Stomach (tissue), 9 donors: ENCODE results near the gene RNF130. TPM values are rescaled to one million over a fixed set of nuclear protein-coding genes. Genes with fewer than 3 reads are reported as not detected.

ENCODE experiments used
- DNase-seq, 2 donors: peaks; one replicate each; pipeline versions ENCODE4 v3.0.0 to v3.0.0-alpha.2; 2013 to 2019
- H3K27ac ChIP-seq, 5 donors: fragments of 200-600 bp in 4 of 5; sonication (generic) in 4 of 5; one replicate each; pipeline ENCODE4 v1.5.1; 2013 to 2019; ENCODE audit warnings: mild to moderate bottlenecking in 1 of 5, moderate library complexity in 1 of 5
- H3K27me3 ChIP-seq, 3 donors: fragments of 200-600 bp; sonication (generic); one replicate each; pipeline ENCODE4 v1.5.1; 2017 to 2019; ENCODE audit warnings: mixed run types in 1 of 3
- H3K36me3 ChIP-seq, 4 donors: fragments of 200-600 bp; sonication (generic); 1 replicate in 3 of 4; 2 replicates in 1 of 4; pipeline ENCODE4 v1.5.1; 2016 to 2019
- H3K4me1 ChIP-seq, 4 donors: fragments of 200-600 bp; sonication (generic); one replicate each; pipeline ENCODE4 v1.5.1; 2016 to 2019
- H3K4me3 ChIP-seq, 4 donors: fragments of 200-600 bp; sonication (generic) in 3 of 4; one replicate each; pipeline ENCODE4 v1.5.1; 2016 to 2019; ENCODE audit warnings: mild to moderate bottlenecking in 1 of 4
- H3K9me3 ChIP-seq, 4 donors: fragments of 200-600 bp; sonication (generic); one replicate each; pipeline ENCODE4 v1.5.1; 2016 to 2019
- CTCF ChIP-seq, 7 experiments: fragments of 450-650 bp in 4 of 7; fragments of 200-600 bp in 3 of 7; sonication (generic) in 3 of 7; IDR thresholded peaks; one replicate each; pipeline ENCODE4 v1.5.1; 2016 to 2019; ENCODE audit warnings: antibody characterized with exemption in 7 of 7, control low read depth in 2 of 7, mild to moderate bottlenecking in 1 of 7
- EP300 ChIP-seq: sonication (generic); formaldehyde crosslinking; IDR thresholded peaks from one replicate; pipeline ENCODE4 v1.6.1; 2017; ENCODE audit warnings: antibody characterized with exemption
- POLR2A ChIP-seq, 4 donors: fragments of 450-650 bp; IDR thresholded peaks; one replicate each; pipeline ENCODE4 v1.6.1; 2016; ENCODE audit warnings: antibody characterized with exemption in 4 of 4, control low read depth in 2 of 4, mild to moderate bottlenecking in 1 of 4, moderate library complexity in 1 of 4
- POLR2AphosphoS5 ChIP-seq, 3 donors: sonication (generic); formaldehyde crosslinking; IDR thresholded peaks; one replicate each; pipeline ENCODE4 v1.6.1; 2016; ENCODE audit warnings: antibody characterized with exemption in 3 of 3
- WGBS, 5 donors: extraction: QIAGEN DNeasy Blood & Tissue Kit in 3 of 5; methylation state at CpG; one replicate each; pipeline versions ENCODE4 v1.1.5 to v1.1.7; 2013 to 2018; 5-methylcytosine and 5-hydroxymethylcytosine counted together
- intact Hi-C: fragments of 100-400 bp; cut with DNase I; formaldehyde crosslinking; loops from one replicate; pipeline ENCODE4 v1.15.1; 2023; ENCODE audit warnings: low total_unique reads
- polyA plus RNA-seq, 3 donors: library from polyadenylated mRNA; stranded (reverse); fragments of 200-250 nt; gene quantifications; one replicate each; pipeline ENCODE4 v1.2.3, GENCODE V29; 2013
- total RNA-seq, 5 donors: library from RNA; depleted of rRNA; stranded (reverse); fragments of >200 nt; gene quantifications; one replicate each; pipeline versions ENCODE4 v1.1.0 to v1.2.3, GENCODE V29; 2014 to 2016
- donor health status: healthy with polysubstance abuse.
- donor health status: Bipolar disorder and iron deficiency.
- donor health status: healthy.

RNF130 gene
- total and polyA plus RNA-seq, 8 donors = 27.0 to 87.8 (median 56.1) TPM

DNA sequence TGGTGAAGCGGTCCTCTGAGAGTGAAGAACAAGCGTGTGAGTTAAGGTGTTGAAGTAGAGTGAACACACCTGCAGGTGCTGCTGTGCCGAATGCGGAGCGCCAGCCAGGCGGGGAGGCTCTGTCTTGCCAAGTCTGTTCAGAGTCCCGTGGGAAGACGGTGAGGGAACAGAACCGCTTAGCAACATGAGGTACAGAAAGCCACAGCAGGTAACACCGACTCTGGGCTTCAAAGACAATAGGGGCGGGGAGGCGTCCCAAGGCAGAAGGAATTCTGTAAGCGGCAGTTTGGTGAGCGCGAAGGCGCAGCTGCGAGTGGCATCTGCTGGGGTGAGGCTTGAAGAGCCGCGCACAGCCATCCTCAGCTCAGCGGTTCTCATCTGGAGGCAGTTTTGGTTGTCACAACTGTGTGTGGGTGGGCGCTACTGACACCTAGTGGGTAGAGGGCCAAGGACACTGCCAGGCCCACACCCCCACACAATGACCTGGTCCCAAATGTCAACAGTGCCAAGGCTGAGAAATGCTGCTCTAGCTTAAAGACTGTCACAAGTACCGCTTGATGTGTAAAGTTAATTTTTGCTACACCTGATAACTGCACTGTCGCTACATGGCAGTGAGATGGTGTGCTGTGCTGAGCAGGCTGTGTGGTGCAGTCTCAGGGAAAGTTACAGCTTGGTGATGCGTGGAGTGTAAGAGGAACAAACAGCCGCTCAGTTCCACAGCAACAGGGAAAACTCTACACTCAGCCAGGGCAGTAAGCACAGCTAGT, 96.4 kb downstream of the RNF130 start:
- Histone ChIP-seq H3K9me3 (no peaks in the 10 kb centered on the region), H3K36me3 (peaks cover 43 to 75% (median 71%) of the 10 kb centered on the region in 4 donors), H3K4me1 (no peaks in the 10 kb centered on the region), H3K27me3 (no peaks in the 10 kb centered on the region), H3K27ac (no peak overlapping the region), H3K4me3 (no peak overlapping the region)
- 82 to 87% (median 85%) methylated on average over 25 of the region's 25 CpGs for WGBS, 5 donors
- TF ChIP-seq POLR2AphosphoS5 (IDR thresholded peaks at IDR 0.05) (no peak), CTCF (IDR thresholded peaks at IDR 0.05) (peak in 1 of 7 experiments; percentile 15)
- intact Hi-C loops = no loop called here
- DNase-seq = peak in 1 of 2 donors; percentile 74

- no peak overlapping the region for H3K27ac ChIP-seq
- intact Hi-C loops = no loop called here
- peaks cover 43 to 75% (median 71%) of the 10 kb centered on the region in 4 donors for H3K36me3 ChIP-seq
- DNase-seq = peak in 1 of 2 donors; percentile 48
- TF ChIP-seq POLR2AphosphoS5 (IDR thresholded peaks at IDR 0.05) (no peak), POLR2A (IDR thresholded peaks at IDR 0.05) (no peak), CTCF (IDR thresholded peaks at IDR 0.05) (no peak), EP300 (no peak)
- 87 to 94% (median 93%) methylated on average over 37 of the region's 37 CpGs for WGBS, 5 donors
- H3K4me1 ChIP-seq = no peaks in the 10 kb centered on the region
- no peaks in the 10 kb centered on the region for H3K9me3 ChIP-seq
- H3K27me3 ChIP-seq = no peaks in the 10 kb centered on the region
- H3K4me3 ChIP-seq = no peak overlapping the region
These were observed 97.2 kb downstream of the RNF130 start for GRCh38 chr5:179974246-179974945.

- no peak overlapping the region for H3K27ac ChIP-seq
- H3K36me3 ChIP-seq = peaks cover 43 to 74% (median 70%) of the 10 kb centered on the region in 4 donors
- no peaks in the 10 kb centered on the region for H3K27me3 ChIP-seq
- no peak for DNase-seq
- no peak for TF ChIP-seq POLR2A (IDR thresholded peaks at IDR 0.05)
- TF ChIP-seq CTCF (IDR thresholded peaks at IDR 0.05) = no peak
- no peak for TF ChIP-seq POLR2AphosphoS5 (IDR thresholded peaks at IDR 0.05)
- no peak for TF ChIP-seq EP300
- H3K4me1 ChIP-seq = no peaks in the 10 kb centered on the region
- no peaks in the 10 kb centered on the region for H3K9me3 ChIP-seq
- WGBS, 5 donors = 87 to 99% (median 94%) methylated on average over 8 to 11 of the region's 11 CpGs
- H3K4me3 ChIP-seq = no peak overlapping the region
- intact Hi-C loops = no loop called here
These were observed 98.2 kb downstream of the RNF130 start for GRCh38 chr5:179973391-179973790.

DNA sequence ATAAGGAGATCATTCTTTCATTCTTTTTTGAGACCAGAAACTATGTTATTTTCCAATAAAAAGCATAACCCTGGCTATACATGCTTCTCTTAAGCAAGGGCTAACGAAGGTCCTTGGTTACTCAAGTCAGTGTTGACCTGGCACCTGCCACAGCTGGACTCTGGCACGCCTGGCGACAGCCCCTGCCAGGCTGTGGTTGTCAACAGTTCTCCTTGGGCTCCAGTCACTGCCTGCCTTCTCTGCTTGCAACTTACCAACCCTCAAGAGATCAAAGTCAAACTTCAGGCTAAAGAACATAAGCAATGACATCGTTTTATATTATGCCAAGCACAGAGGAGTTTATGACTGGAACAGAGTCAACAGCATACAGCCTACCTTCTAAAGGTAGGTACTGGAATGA, 102.4 kb downstream of the RNF130 start:
- no peak overlapping the region for H3K4me3 ChIP-seq
- H3K36me3 ChIP-seq = peaks cover 21 to 71% (median 60%) of the 10 kb centered on the region in 4 donors
- DNase-seq = peak in 1 of 2 donors; percentile 45
- H3K27ac ChIP-seq = no peak overlapping the region
- 51 to 75% (median 65%) methylated on average over 4 of the region's 4 CpGs for WGBS, 5 donors
- intact Hi-C loops = no loop called here
- H3K27me3 ChIP-seq = no peaks in the 10 kb centered on the region
- H3K4me1 ChIP-seq = no peaks in the 10 kb centered on the region
- H3K9me3 ChIP-seq = no peaks in the 10 kb centered on the region
- TF ChIP-seq EP300 = no peak
- TF ChIP-seq POLR2AphosphoS5 (IDR thresholded peaks at IDR 0.05) = no peak
